HCT116 (cell line): ENCODE data around the gene NFATC3. TPM values are rescaled to one million over a fixed set of nuclear protein-coding genes. Genes with fewer than 3 reads are reported as not detected.

Experiments
- CEBPB ChIP-seq: IDR thresholded peaks from 2 replicates; pipeline ENCODE4 v1.6.1; 2012; ENCODE audit warnings: low read depth
- EZH2phosphoT487 ChIP-seq: fragments of 200-600 bp; IDR thresholded peaks from 2 replicates; pipeline ENCODE4 v1.6.1; 2018; ENCODE audit warnings: antibody characterized with exemption, borderline replicate concordance
- RAD21 ChIP-seq: IDR thresholded peaks from 2 replicates; pipeline ENCODE4 v1.6.1; 2012; ENCODE audit warnings: low read depth, mild to moderate bottlenecking
- SRF ChIP-seq: IDR thresholded peaks from 2 replicates; pipeline ENCODE4 v1.6.1; 2012; ENCODE audit warnings: low read depth
- YY1 ChIP-seq: IDR thresholded peaks from 2 replicates; pipeline ENCODE4 v1.6.1; 2011; ENCODE audit warnings: low read length, low read depth, moderate library complexity, mild to moderate bottlenecking; ENCODE audit not compliant: insufficient replicate concordance; ENCODE audit errors: extremely low read depth
- microRNA-seq: library from miRNA; unstranded; fragments of <30 nt; microRNA quantifications from one replicate; pipeline ENCODE4, GENCODE V29; 2016; ENCODE audit warnings: borderline number of aligned reads
- total RNA-seq: library from RNA; stranded (reverse); gene quantifications from one replicate; pipeline ENCODE4 v1.2.1, GENCODE V29; 2021; ENCODE audit not compliant: unreplicated experiment
- TF ChIP-seq, protein P1 (sequence below): IDR thresholded peaks from 2 replicates; pipeline ENCODE4 v1.6.1; 2012; ENCODE audit warnings: low read depth

The NFATC3 gene
- total RNA-seq, 1 experiment from 2014 or later = 25.6 TPM

DNA sequence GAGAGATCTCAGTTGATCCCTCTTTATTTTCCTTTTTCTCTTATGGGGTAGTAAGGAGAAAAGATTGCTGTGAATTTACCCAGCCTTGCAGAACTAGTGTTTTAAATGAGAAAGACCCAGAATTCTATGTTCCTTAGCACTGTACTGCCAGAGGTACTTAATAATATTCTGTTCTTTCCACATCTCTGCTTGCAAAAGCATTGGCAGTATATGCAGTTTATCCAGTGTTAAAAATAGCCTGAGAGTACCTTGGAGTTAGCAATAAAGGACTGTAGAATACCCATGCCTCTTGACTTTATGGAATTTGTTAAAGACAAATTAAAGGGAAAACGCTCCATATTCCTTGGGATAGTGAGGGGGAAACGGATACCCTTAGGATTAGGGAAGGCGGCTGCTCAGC, 191.1 kb downstream of the NFATC3 start (continued):
- TF ChIP-seq, protein P1, sequence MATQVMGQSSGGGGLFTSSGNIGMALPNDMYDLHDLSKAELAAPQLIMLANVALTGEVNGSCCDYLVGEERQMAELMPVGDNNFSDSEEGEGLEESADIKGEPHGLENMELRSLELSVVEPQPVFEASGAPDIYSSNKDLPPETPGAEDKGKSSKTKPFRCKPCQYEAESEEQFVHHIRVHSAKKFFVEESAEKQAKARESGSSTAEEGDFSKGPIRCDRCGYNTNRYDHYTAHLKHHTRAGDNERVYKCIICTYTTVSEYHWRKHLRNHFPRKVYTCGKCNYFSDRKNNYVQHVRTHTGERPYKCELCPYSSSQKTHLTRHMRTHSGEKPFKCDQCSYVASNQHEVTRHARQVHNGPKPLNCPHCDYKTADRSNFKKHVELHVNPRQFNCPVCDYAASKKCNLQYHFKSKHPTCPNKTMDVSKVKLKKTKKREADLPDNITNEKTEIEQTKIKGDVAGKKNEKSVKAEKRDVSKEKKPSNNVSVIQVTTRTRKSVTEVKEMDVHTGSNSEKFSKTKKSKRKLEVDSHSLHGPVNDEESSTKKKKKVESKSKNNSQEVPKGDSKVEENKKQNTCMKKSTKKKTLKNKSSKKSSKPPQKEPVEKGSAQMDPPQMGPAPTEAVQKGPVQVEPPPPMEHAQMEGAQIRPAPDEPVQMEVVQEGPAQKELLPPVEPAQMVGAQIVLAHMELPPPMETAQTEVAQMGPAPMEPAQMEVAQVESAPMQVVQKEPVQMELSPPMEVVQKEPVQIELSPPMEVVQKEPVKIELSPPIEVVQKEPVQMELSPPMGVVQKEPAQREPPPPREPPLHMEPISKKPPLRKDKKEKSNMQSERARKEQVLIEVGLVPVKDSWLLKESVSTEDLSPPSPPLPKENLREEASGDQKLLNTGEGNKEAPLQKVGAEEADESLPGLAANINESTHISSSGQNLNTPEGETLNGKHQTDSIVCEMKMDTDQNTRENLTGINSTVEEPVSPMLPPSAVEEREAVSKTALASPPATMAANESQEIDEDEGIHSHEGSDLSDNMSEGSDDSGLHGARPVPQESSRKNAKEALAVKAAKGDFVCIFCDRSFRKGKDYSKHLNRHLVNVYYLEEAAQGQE = no peak
- TF ChIP-seq EZH2phosphoT487 (no peak), RAD21 (no peak), YY1 (no peak), SRF (no peak), CEBPB (no peak)

Small RNA genes lying within 50 kb of the gene (microRNA-seq; reads per million reads assigned to microRNA genes)
- gene MIR6773 = not detected

Other genes with a start within 250 kb of the NFATC3 start
- gene THAP11, start 243.1 kb upstream of the NFATC3 start, total RNA-seq = 25.4 TPM
- 145 TPM for gene NUTF2, start 238.4 kb upstream of the NFATC3 start, total RNA-seq
- 40.5 TPM for gene CENPT, start 237.7 kb upstream of the NFATC3 start, total RNA-seq
- 100 TPM for gene EDC4, start 212.3 kb upstream of the NFATC3 start, total RNA-seq
- gene NRN1L, start 200.5 kb upstream of the NFATC3 start, total RNA-seq = 1.4 TPM
- 16.2 TPM for gene PSKH1, start 192.1 kb upstream of the NFATC3 start, total RNA-seq
- 3.4 TPM for gene CTRL, start 153.5 kb upstream of the NFATC3 start, total RNA-seq
- gene PSMB10, start 148.5 kb upstream of the NFATC3 start, total RNA-seq = 41.0 TPM
- gene LCAT, start 141.2 kb upstream of the NFATC3 start, total RNA-seq = 17.6 TPM
- gene SLC12A4, start 116.7 kb upstream of the NFATC3 start, total RNA-seq = 46.0 TPM
- gene DPEP3, start 104.9 kb upstream of the NFATC3 start, total RNA-seq = not detected
- gene DPEP2, start 85.9 kb upstream of the NFATC3 start, total RNA-seq = not detected
- gene DPEP2NB, start 69.5 kb upstream of the NFATC3 start, total RNA-seq = not detected
- gene DDX28, start 62.1 kb upstream of the NFATC3 start, total RNA-seq = 13.8 TPM
- gene DUS2, start 62.1 kb upstream of the NFATC3 start, total RNA-seq = 27.3 TPM
- 42.5 TPM for gene ESRP2, start 150.8 kb downstream of the NFATC3 start, total RNA-seq
- gene PLA2G15, start 160.0 kb downstream of the NFATC3 start, total RNA-seq = 7.5 TPM
- 28.5 TPM for gene SLC7A6, start 179.2 kb downstream of the NFATC3 start, total RNA-seq
- 16.4 TPM for gene SLC7A6OS, start 225.6 kb downstream of the NFATC3 start, total RNA-seq
- 34.4 TPM for gene PRMT7, start 225.6 kb downstream of the NFATC3 start, total RNA-seq